ENCODE data around the gene WIPF1.
"Not testable (repeated sequence)": the region's sequence is repeated elsewhere in the genome, so short reads cannot be mapped to it uniquely, and the experiment has no call there.

WIPF1 gene

GRCh38 chr2:174571669-174572323, 25.8 kb downstream of the WIPF1 start:
- DNase-seq (ENCODE audit: low spot score), result no peak

GRCh38 chr2:174570318-174570958, 27.2 kb downstream of the WIPF1 start:
- no peak for DNase-seq (ENCODE audit: low spot score)

- no peak for DNase-seq (ENCODE audit: low spot score)
These were observed 27.9 kb downstream of the WIPF1 start for GRCh38 chr2:174569678-174570077.

GRCh38 chr2:174568425-174568824, 29.2 kb downstream of the WIPF1 start:
- no peak for DNase-seq (ENCODE audit: low spot score)

- DNase-seq (ENCODE audit: low spot score), result no peak
These were observed 30.7 kb downstream of the WIPF1 start for GRCh38 chr2:174566871-174567270.

GRCh38 chr2:174563530-174564282, 33.9 kb downstream of the WIPF1 start:
- no peak for DNase-seq (ENCODE audit: low spot score)

GRCh38 chr2:174561972-174562370, 35.6 kb downstream of the WIPF1 start:
- DNase-seq (ENCODE audit: low spot score), result no peak

GRCh38 chr2:174561283-174561971, 36.2 kb downstream of the WIPF1 start:
- no peak for DNase-seq (ENCODE audit: low spot score)

GRCh38 chr2:174560737-174561136, 36.9 kb downstream of the WIPF1 start:
- no peak for DNase-seq (ENCODE audit: low spot score)

- no peak for DNase-seq (ENCODE audit: low spot score)
These were observed 41.6 kb downstream of the WIPF1 start for GRCh38 chr2:174555998-174556397.

GRCh38 chr2:174554529-174555150, 43.0 kb downstream of the WIPF1 start:
- DNase-seq (ENCODE audit: low spot score), result no peak

GRCh38 chr2:174553811-174554493, 43.7 kb downstream of the WIPF1 start:
- DNase-seq (ENCODE audit: low spot score), result no peak

- no peak for DNase-seq (ENCODE audit: low spot score)
These were observed 44.7 kb downstream of the WIPF1 start for GRCh38 chr2:174552880-174553279.

GRCh38 chr2:174551697-174552096, 45.9 kb downstream of the WIPF1 start:
- no peak for DNase-seq (ENCODE audit: low spot score)

- not testable (repeated sequence) for DNase-seq (ENCODE audit: low spot score)
These were observed 49.0 kb downstream of the WIPF1 start for GRCh38 chr2:174548646-174549045.

- DNase-seq (ENCODE audit: low spot score), result not testable (repeated sequence)
These were observed 49.6 kb downstream of the WIPF1 start for GRCh38 chr2:174548021-174548420.

GRCh38 chr2:174546519-174547506, 50.8 kb downstream of the WIPF1 start:
- no peak for DNase-seq (ENCODE audit: low spot score)

- no peak for DNase-seq (ENCODE audit: low spot score)
These were observed 52.4 kb downstream of the WIPF1 start for GRCh38 chr2:174545240-174545639.

GRCh38 chr2:174544802-174545201, 52.8 kb downstream of the WIPF1 start:
- no peak for DNase-seq (ENCODE audit: low spot score)

- no peak for DNase-seq (ENCODE audit: low spot score)
These were observed 53.4 kb downstream of the WIPF1 start for GRCh38 chr2:174544156-174544555.
